ENCODE data around the gene TEX2. TPM values are rescaled to one million over a fixed set of nuclear protein-coding genes. Genes with fewer than 3 reads are reported as not detected.

TEX2 gene
- total RNA-seq, 1 donor from 2014 or later = 8.1 TPM

GRCh38 chr17:64154717-64155116, 108.3 kb downstream of the TEX2 start:
- Mint-ChIP-seq H3K27ac (no peak overlapping the region), H3K9me3 (no peaks in the 10 kb centered on the region), H3K27me3 (no peaks in the 10 kb centered on the region), H3K4me1 (no peaks in the 10 kb centered on the region), H3K36me3 (ENCODE audit: low read depth) (peaks cover 18% of the 10 kb centered on the region), H3K4me3 (no peak overlapping the region)
- DNase-seq = no peak
- ATAC-seq (ENCODE audit: low read depth) = no peak
- TF ChIP-seq CTCF (IDR thresholded peaks at IDR 0.05) = no peak
- CTCF ChIA-PET = no interaction called here
- intact Hi-C loops (cut with micrococcal nuclease) = no loop called here
- POLR2A ChIA-PET = interaction anchor here (0.8 kb wide), 1 partner anchor 9 kb away, joined by 4 read pairs; no protein-coding TSS in a partner anchor

- intact Hi-C loops (cut with micrococcal nuclease) = no loop called here
- CTCF ChIA-PET = no interaction called here
- no peak overlapping the region for H3K27ac Mint-ChIP-seq
Measured at GRCh38 chr17:64154313-64154695, 108.8 kb downstream of the TEX2 start.

GRCh38 chr17:64153565-64154312, 109.3 kb downstream of the TEX2 start:
- ATAC-seq (ENCODE audit: low read depth) = no peak
- intact Hi-C loops (cut with micrococcal nuclease) = no loop called here
- TF ChIP-seq CTCF (IDR thresholded peaks at IDR 0.05) = no peak
- no peaks in the 10 kb centered on the region for H3K4me1 Mint-ChIP-seq
- no peaks in the 10 kb centered on the region for H3K27me3 Mint-ChIP-seq
- no peaks in the 10 kb centered on the region for H3K9me3 Mint-ChIP-seq
- ChIA-PET CTCF (no interaction called here), POLR2A (interaction anchor here (0.8 kb wide), 1 partner anchor 8 kb away, joined by 4 read pairs; no protein-coding TSS in a partner anchor)
- DNase-seq = no peak
- H3K36me3 Mint-ChIP-seq (ENCODE audit: low read depth) = peaks cover 18% of the 10 kb centered on the region
- no peak overlapping the region for H3K4me3 Mint-ChIP-seq
- no peak overlapping the region for H3K27ac Mint-ChIP-seq

More at GRCh38 chr17:64154313-64154695, 108.8 kb downstream of the TEX2 start:
- POLR2A ChIA-PET = interaction anchor here (0.8 kb wide), 1 partner anchor 9 kb away, joined by 4 read pairs; no protein-coding TSS in a partner anchor
- H3K36me3 Mint-ChIP-seq (ENCODE audit: low read depth) = peaks cover 18% of the 10 kb centered on the region
- no peaks in the 10 kb centered on the region for H3K4me1 Mint-ChIP-seq
- DNase-seq (no peak), ATAC-seq (ENCODE audit: low read depth) (no peak)
- TF ChIP-seq CTCF (IDR thresholded peaks at IDR 0.05) = no peak
- H3K27me3 Mint-ChIP-seq = no peaks in the 10 kb centered on the region
- no peaks in the 10 kb centered on the region for H3K9me3 Mint-ChIP-seq
- H3K4me3 Mint-ChIP-seq = no peak overlapping the region

GRCh38 chr17:64152428-64153125, 110.5 kb downstream of the TEX2 start:
- ChIA-PET POLR2A (no interaction called here), CTCF (no interaction called here)
- DNase-seq (no peak), ATAC-seq (ENCODE audit: low read depth) (no peak)
- peaks cover 24% of the 10 kb centered on the region for H3K36me3 Mint-ChIP-seq (ENCODE audit: low read depth)
- no peaks in the 10 kb centered on the region for H3K4me1 Mint-ChIP-seq
- TF ChIP-seq CTCF (IDR thresholded peaks at IDR 0.05) = no peak
- H3K9me3 Mint-ChIP-seq = no peaks in the 10 kb centered on the region
- H3K27ac Mint-ChIP-seq = no peak overlapping the region
- H3K4me3 Mint-ChIP-seq = no peak overlapping the region
- intact Hi-C loops (cut with micrococcal nuclease) = no loop called here
- no peaks in the 10 kb centered on the region for H3K27me3 Mint-ChIP-seq

GRCh38 chr17:64151016-64151368, 112.1 kb downstream of the TEX2 start:
- ChIA-PET CTCF (no interaction called here), POLR2A (no interaction called here)
- no peaks in the 10 kb centered on the region for H3K27me3 Mint-ChIP-seq
- H3K9me3 Mint-ChIP-seq = no peaks in the 10 kb centered on the region
- intact Hi-C loops (cut with micrococcal nuclease) = no loop called here
- no peak for TF ChIP-seq CTCF (IDR thresholded peaks at IDR 0.05)
- ATAC-seq (ENCODE audit: low read depth) = no peak
- peaks cover 11% of the 10 kb centered on the region for H3K4me1 Mint-ChIP-seq
- DNase-seq = no peak
- no peak overlapping the region for H3K4me3 Mint-ChIP-seq
- H3K27ac Mint-ChIP-seq = no peak overlapping the region
- H3K36me3 Mint-ChIP-seq (ENCODE audit: low read depth) = peaks cover 32% of the 10 kb centered on the region

Measured in activated B cell treated with CpG ODN at 0.5 μM for 24 hours (primary cell).